ENCODE measurements around the gene RAD51B. TPM values are rescaled to one million over a fixed set of nuclear protein-coding genes. Genes with fewer than 3 reads are reported as not detected.

RAD51B gene
- total RNA-seq, 6 donors from 2014 or later, result 10.6 to 63.9 (median 18.4) TPM

- no peak for DNase-seq
- Histone ChIP-seq H3K4me3 (no peak overlapping the region), H3K27me3 (no peaks in the 10 kb centered on the region), H3K36me3 (no peaks in the 10 kb centered on the region), H3K4me1 (peaks cover 0 to 12% (median 3%) of the 10 kb centered on the region in 4 donors), H3K27ac (no peak overlapping the region), H3K9me3 (peaks cover 0 to 7% (median 0%) of the 10 kb centered on the region in 4 donors)
- ATAC-seq (ENCODE audit: low FRiP score in 2 of 2), result no peak
- TF ChIP-seq POLR2A (IDR thresholded peaks at IDR 0.05) (no peak), CTCF (IDR thresholded peaks at IDR 0.05) (no peak), POLR2AphosphoS5 (IDR thresholded peaks at IDR 0.05) (no peak), EP300 (IDR thresholded peaks at IDR 0.05) (no peak)
- WGBS, 2 donors, result 74 to 75% methylated on average over 2 of the region's 2 CpGs
Measured at GRCh38 chr14:68645371-68645770, 825.8 kb downstream of the RAD51B start.

GRCh38 chr14:68649476-68650189, 830.1 kb downstream of the RAD51B start:
- Histone ChIP-seq H3K4me3 (no peak overlapping the region), H3K27me3 (no peaks in the 10 kb centered on the region), H3K9me3 (no peaks in the 10 kb centered on the region), H3K36me3 (no peaks in the 10 kb centered on the region), H3K4me1 (peaks cover 5 to 24% (median 20%) of the 10 kb centered on the region in 4 donors), H3K27ac (no peak overlapping the region)
- TF ChIP-seq POLR2A (IDR thresholded peaks at IDR 0.05) (no peak), EP300 (IDR thresholded peaks at IDR 0.05) (no peak), CTCF (IDR thresholded peaks at IDR 0.05) (no peak), POLR2AphosphoS5 (IDR thresholded peaks at IDR 0.05) (no peak)
- WGBS, 2 donors, result 82 to 85% methylated on average over 7 of the region's 7 CpGs
- ATAC-seq (ENCODE audit: low FRiP score in 2 of 2), result peak in 1 of 2 donors; percentile 19
- DNase-seq, result no peak

GRCh38 chr14:68650404-68650994, 830.9 kb downstream of the RAD51B start:
- H3K9me3 ChIP-seq, result no peaks in the 10 kb centered on the region
- H3K27ac ChIP-seq, result peak overlapping the region in 1 of 4 donors; percentile 23
- H3K27me3 ChIP-seq, result no peaks in the 10 kb centered on the region
- DNase-seq (no peak), ATAC-seq (ENCODE audit: low FRiP score in 2 of 2) (no peak)
- H3K4me1 ChIP-seq, result peaks cover 5 to 24% (median 19%) of the 10 kb centered on the region in 4 donors
- no peak overlapping the region for H3K4me3 ChIP-seq
- no peaks in the 10 kb centered on the region for H3K36me3 ChIP-seq
- TF ChIP-seq EP300 (IDR thresholded peaks at IDR 0.05) (no peak), POLR2AphosphoS5 (IDR thresholded peaks at IDR 0.05) (no peak), POLR2A (IDR thresholded peaks at IDR 0.05) (no peak), CTCF (IDR thresholded peaks at IDR 0.05) (no peak)

GRCh38 chr14:68651075-68651474, 831.5 kb downstream of the RAD51B start:
- TF ChIP-seq POLR2A (IDR thresholded peaks at IDR 0.05) (no peak), EP300 (IDR thresholded peaks at IDR 0.05) (no peak), CTCF (IDR thresholded peaks at IDR 0.05) (no peak), POLR2AphosphoS5 (IDR thresholded peaks at IDR 0.05) (no peak)
- H3K36me3 ChIP-seq, result no peaks in the 10 kb centered on the region
- 91 to 93% methylated on average over 4 of the region's 4 CpGs for WGBS, 2 donors
- no peak for ATAC-seq (ENCODE audit: low FRiP score in 2 of 2)
- no peaks in the 10 kb centered on the region for H3K9me3 ChIP-seq
- H3K27me3 ChIP-seq, result no peaks in the 10 kb centered on the region
- no peak for DNase-seq
- peak overlapping the region in 2 of 4 donors; percentile 36 to 45 for H3K27ac ChIP-seq
- no peak overlapping the region for H3K4me3 ChIP-seq
- H3K4me1 ChIP-seq, result peaks cover 5 to 24% (median 18%) of the 10 kb centered on the region in 4 donors

Measured in upper lobe of left lung (tissue), 6 donors.